Transverse colon (tissue), 4 donors: Measurements from ENCODE around the gene MCC. TPM values are rescaled to one million over a fixed set of nuclear protein-coding genes. Genes with fewer than 3 reads are reported as not detected.

Experiments used
- DNase-seq: peaks from one replicate; pipeline ENCODE4 v3.0.0-alpha.2; 2019
- H3K27ac ChIP-seq, 4 donors: fragments of 200-600 bp; sonication (generic); 2 replicates each; pipeline ENCODE4 v1.5.1; 2016 to 2018; ENCODE audit warnings: inconsistent platforms in 4 of 4
- H3K27me3 ChIP-seq: fragments of 200-600 bp; sonication (generic); 2 replicates; pipeline ENCODE4 v1.5.1; 2017; ENCODE audit warnings: inconsistent platforms
- H3K36me3 ChIP-seq, 4 donors: fragments of 200-600 bp; sonication (generic); 2 replicates each; pipeline ENCODE4 v1.5.1; 2017 to 2019; ENCODE audit warnings: inconsistent platforms in 4 of 4
- H3K4me1 ChIP-seq, 4 donors: fragments of 200-600 bp; sonication (generic); 2 replicates each; pipeline ENCODE4 v1.5.1; 2017 to 2020; ENCODE audit warnings: inconsistent platforms in 4 of 4
- H3K4me3 ChIP-seq, 4 donors: fragments of 200-600 bp; sonication (generic); 1 replicate in 1 of 4; 2 replicates in 3 of 4; pipeline versions ENCODE4 v1.5.1 to v1.6.1; 2017 to 2019; ENCODE audit warnings: inconsistent platforms in 4 of 4
- H3K9me3 ChIP-seq, 2 donors: fragments of 200-600 bp; sonication (generic); 2 replicates each; pipeline ENCODE4 v1.5.1; 2017 to 2019; ENCODE audit warnings: inconsistent platforms in 2 of 2
- CTCF ChIP-seq, 5 experiments: fragments of 200-600 bp in 3 of 5; fragments of 450-650 bp in 2 of 5; sonication (generic) in 3 of 5; IDR thresholded peaks; 1 replicate in 2 of 5; 2 replicates in 3 of 5; pipeline ENCODE4 v1.5.1; 2016 to 2017; ENCODE audit warnings: antibody characterized with exemption in 5 of 5, inconsistent platforms in 3 of 5, mild to moderate bottlenecking in 2 of 5, moderate library complexity in 1 of 5
- EP300 ChIP-seq: sonication (generic); formaldehyde crosslinking; IDR thresholded peaks from one replicate; pipeline ENCODE4 v1.6.1; 2017; ENCODE audit warnings: antibody characterized with exemption, low read depth
- POLR2A ChIP-seq: fragments of 450-650 bp; IDR thresholded peaks from one replicate; pipeline ENCODE4 v1.6.1; 2016; ENCODE audit warnings: antibody characterized with exemption, mild to moderate bottlenecking, moderate library complexity
- POLR2AphosphoS5 ChIP-seq, 3 donors: sonication (generic); formaldehyde crosslinking; IDR thresholded peaks; one replicate each; pipeline ENCODE4 v1.6.1; 2016; ENCODE audit warnings: antibody characterized with exemption in 3 of 3
- whole genome bisulfite sequencing, 2 donors: methylation state at CpG; one replicate each; pipeline ENCODE4 v1.1.5; 2018; ENCODE audit warnings: low coverage in 1 of 2; 5-methylcytosine and 5-hydroxymethylcytosine counted together
- in situ Hi-C, 4 donors: fragments of 200-750 bp; cut with MboI; loops; one replicate each; pipeline versions ENCODE4 v1.15.0 to v1.15.1; 2017; ENCODE audit warnings: low sequenced_read_pairs in 3 of 4, low pct_ligation_motif_present in 1 of 4, low pct_unique_long_range_greater_than_20kb in 1 of 4
- intact Hi-C: fragments of 100-400 bp; cut with DNase I; formaldehyde crosslinking; loops from one replicate; pipeline ENCODE4 v1.15.1; 2023; ENCODE audit warnings: low total_unique reads
- total RNA-seq, 4 donors: library from RNA; depleted of rRNA; stranded (reverse); fragments of >200 nt; gene quantifications; one replicate each; pipeline ENCODE4 v1.1.0, GENCODE V29; 2016

The MCC gene
- total RNA-seq, 4 donors from 2014 or later = 2.6 to 28.4 (median 16.4) TPM

- no peaks in the 10 kb centered on the region for H3K27me3 ChIP-seq
- in situ Hi-C loops = no loop called here
- H3K4me1 ChIP-seq = no peaks in the 10 kb centered on the region
- DNase-seq = no peak
- intact Hi-C loops = no loop called here
- H3K9me3 ChIP-seq = no peaks in the 10 kb centered on the region
- H3K36me3 ChIP-seq = no peaks in the 10 kb centered on the region
- WGBS, 2 donors = 93 to 94% methylated on average over 3 to 5 of the region's 5 CpGs
- no peak for TF ChIP-seq POLR2AphosphoS5 (IDR thresholded peaks at IDR 0.05)
- no peak for TF ChIP-seq EP300
- TF ChIP-seq POLR2A = no peak
- no peak for TF ChIP-seq CTCF (IDR thresholded peaks at IDR 0.05)
- H3K27ac ChIP-seq = no peak overlapping the region
- no peak overlapping the region for H3K4me3 ChIP-seq
These were observed 218.2 kb downstream of the MCC start for GRCh38 chr5:113270086-113270485.

- WGBS, 2 donors = 64 to 76% methylated on average over 2 to 4 of the region's 4 CpGs
- no peaks in the 10 kb centered on the region for H3K9me3 ChIP-seq
- in situ Hi-C loops = no loop called here
- no peaks in the 10 kb centered on the region for H3K27me3 ChIP-seq
- TF ChIP-seq EP300 = no peak
- TF ChIP-seq CTCF (IDR thresholded peaks at IDR 0.05) = no peak
- TF ChIP-seq POLR2A = no peak
- no peak for TF ChIP-seq POLR2AphosphoS5 (IDR thresholded peaks at IDR 0.05)
- no peak overlapping the region for H3K27ac ChIP-seq
- H3K4me1 ChIP-seq = no peaks in the 10 kb centered on the region
- no peaks in the 10 kb centered on the region for H3K36me3 ChIP-seq
- H3K4me3 ChIP-seq = no peak overlapping the region
- no peak for DNase-seq
- intact Hi-C loops = no loop called here
These were observed 218.9 kb downstream of the MCC start for GRCh38 chr5:113269023-113269997.

GRCh38 chr5:113268232-113268631 lies 220.0 kb downstream of the MCC start:
- Histone ChIP-seq H3K4me3 (no peak overlapping the region), H3K4me1 (no peaks in the 10 kb centered on the region), H3K9me3 (no peaks in the 10 kb centered on the region), H3K27me3 (no peaks in the 10 kb centered on the region), H3K27ac (no peak overlapping the region), H3K36me3 (no peaks in the 10 kb centered on the region)
- WGBS, 2 donors = 80 to 87% methylated on average over 4 of the region's 4 CpGs
- intact Hi-C loops = no loop called here
- DNase-seq = no peak
- in situ Hi-C loops = no loop called here
- TF ChIP-seq POLR2AphosphoS5 (IDR thresholded peaks at IDR 0.05) (no peak), EP300 (no peak), CTCF (IDR thresholded peaks at IDR 0.05) (no peak), POLR2A (no peak)

- no peaks in the 10 kb centered on the region for H3K4me1 ChIP-seq
- H3K4me3 ChIP-seq = no peak overlapping the region
- H3K9me3 ChIP-seq = no peaks in the 10 kb centered on the region
- WGBS, 2 donors = 71 to 87% methylated on average over 6 of the region's 6 CpGs
- H3K36me3 ChIP-seq = no peaks in the 10 kb centered on the region
- no peaks in the 10 kb centered on the region for H3K27me3 ChIP-seq
- DNase-seq = no peak
- H3K27ac ChIP-seq = no peak overlapping the region
- in situ Hi-C loops (no loop called here), intact Hi-C loops (no loop called here)
- TF ChIP-seq POLR2AphosphoS5 (IDR thresholded peaks at IDR 0.05) = no peak
- TF ChIP-seq EP300 = no peak
- no peak for TF ChIP-seq POLR2A
- TF ChIP-seq CTCF (IDR thresholded peaks at IDR 0.05) = no peak
These were observed 220.8 kb downstream of the MCC start for GRCh38 chr5:113267361-113267900.
